ENCODE data around the gene EFNA5.

The EFNA5 gene

GRCh38 chr5:107639990-107640389 is 30.7 kb downstream of the EFNA5 start:
- DNase-seq (ENCODE audit: low read depth): no peak

- DNase-seq (ENCODE audit: low read depth): no peak
Measured at GRCh38 chr5:107636555-107636954, 34.2 kb downstream of the EFNA5 start.

DNA sequence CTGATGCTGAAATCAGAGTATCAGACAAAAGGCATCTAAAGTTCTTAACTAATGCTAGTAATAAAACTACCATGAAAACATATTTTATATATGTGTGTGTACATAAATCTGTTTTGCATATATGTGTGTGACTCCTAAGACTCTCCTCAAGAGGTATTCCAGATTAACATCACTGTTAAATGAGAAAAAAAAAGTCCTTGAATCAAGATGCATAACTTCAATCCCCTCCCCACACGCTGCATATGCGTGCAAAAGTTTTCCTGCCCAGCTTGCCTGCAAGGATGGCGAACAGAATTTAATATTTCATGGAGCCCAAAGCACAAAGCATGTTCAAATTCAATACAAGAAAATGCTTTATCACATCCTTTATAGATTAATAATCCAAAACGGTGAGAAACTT is 34.7 kb downstream of the EFNA5 start:
- DNase-seq (ENCODE audit: low read depth): no peak

DNA sequence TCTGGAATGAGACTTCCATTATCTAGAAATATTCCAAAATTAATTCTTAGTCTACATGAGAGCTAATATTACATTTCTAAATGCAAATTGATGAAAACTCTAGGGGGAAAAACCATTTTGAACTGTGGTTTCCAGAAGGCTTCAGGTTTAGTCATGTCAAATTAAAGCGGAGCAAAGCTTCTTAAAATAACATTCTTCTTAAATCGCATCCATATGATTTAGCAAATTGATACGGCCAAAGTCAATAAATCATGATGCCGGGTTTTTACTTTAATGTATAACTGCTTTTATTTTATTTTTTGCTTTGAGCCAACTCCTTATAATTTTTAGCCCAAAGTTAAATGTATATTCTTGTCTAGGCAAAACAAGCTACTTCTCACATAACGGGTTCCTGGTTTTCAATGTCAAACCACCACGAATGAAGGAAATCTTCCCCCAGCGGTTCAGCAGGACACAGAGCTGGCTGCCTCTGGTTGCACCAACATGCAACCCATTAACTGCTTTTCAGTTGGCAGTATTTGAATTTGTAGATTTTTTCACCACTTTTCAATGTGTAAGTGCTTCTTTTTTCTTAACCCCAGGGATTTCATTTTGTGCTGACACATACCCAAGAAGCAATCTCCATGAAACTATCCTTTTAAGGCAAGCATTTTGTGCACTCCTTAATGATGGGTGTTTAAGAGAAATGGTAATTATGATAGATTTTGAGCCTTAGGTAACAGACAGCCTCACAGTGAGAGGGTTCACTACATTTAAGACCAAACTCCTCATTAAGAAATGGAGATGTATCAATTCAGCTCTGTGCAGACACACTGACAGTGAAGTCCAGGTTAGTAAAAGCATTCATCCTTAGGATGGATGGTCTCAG is 35.5 kb downstream of the EFNA5 start:
- no peak for DNase-seq (ENCODE audit: low read depth)

DNA sequence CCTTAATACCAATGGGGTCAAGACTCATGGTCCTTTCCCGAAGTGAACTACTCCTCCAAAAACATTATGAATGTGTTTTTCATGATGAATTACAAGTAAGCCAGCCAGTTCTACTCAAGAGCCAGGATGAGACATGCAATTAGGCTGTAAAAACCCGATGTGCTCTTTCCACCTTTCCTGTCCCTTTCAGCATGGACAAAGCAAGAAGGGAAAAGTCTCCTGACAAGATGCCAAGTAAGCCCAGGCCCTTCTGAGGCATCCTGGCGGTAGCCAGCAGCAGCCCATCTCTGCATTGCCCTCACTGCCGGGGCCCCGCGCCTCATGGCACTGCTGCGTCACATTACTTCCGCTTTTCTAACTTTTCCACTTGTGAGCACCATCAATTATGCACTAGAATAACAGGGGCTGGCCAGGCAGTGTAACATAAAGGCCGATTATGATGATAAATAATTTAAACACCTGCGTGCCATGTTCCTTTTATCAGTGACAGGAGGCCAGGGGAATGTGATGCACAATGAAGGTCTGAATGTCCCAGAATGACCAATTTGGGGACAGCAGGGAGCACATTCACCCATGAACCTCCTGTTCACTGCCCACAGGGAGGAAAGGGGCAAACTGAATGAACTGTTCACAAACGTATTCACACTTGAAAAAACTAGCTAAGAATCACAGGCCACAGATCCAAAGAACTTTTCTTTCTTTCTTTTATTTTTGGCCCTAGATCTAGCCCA is 37.4 kb downstream of the EFNA5 start:
- no peak for DNase-seq (ENCODE audit: low read depth)

GRCh38 chr5:107631805-107632362 is 38.9 kb downstream of the EFNA5 start:
- no peak for DNase-seq (ENCODE audit: low read depth)

DNA sequence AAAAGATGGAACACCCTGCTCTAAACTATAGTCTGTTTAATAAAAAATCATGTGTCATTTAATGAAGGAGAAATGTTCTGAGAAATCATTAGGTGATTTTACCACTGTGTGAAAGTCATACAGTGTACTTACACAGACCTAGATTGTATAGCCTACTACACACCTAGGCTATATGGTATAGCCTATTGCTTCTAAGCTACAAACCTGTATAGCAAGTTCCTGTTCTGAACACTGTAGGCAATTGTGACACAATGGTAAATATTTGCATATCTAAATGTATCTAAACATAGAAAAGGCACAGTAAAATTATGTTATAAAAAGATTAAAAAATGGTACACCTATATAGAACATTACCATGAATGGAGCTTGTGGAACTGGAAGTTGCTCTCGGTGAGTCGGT is 40.6 kb downstream of the EFNA5 start:
- no peak for DNase-seq (ENCODE audit: low read depth)

DNA sequence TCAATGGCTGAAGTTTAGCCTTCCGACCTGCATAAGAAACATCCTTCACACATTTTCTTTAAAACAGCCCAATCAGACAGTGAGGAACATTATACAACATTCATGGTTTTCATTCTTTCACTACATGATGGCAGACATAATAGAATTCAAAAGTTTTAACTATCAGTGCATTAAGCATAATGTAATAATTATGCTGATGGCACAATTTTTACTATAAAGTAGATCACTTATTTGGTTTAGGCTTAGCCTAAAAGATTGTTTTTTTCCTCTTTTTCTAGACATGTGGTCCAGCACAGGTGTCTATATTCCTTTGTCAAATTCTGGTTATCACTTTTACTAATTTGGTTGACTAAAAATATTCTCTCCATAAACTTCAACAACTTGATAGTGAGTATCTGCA is 46.5 kb downstream of the EFNA5 start:
- no peak for DNase-seq (ENCODE audit: low read depth)

- DNase-seq (ENCODE audit: low read depth): no peak
Measured at GRCh38 chr5:107621089-107621488, 49.6 kb downstream of the EFNA5 start.

GRCh38 chr5:107619781-107620180 is 51.0 kb downstream of the EFNA5 start:
- DNase-seq (ENCODE audit: low read depth): no peak

DNA sequence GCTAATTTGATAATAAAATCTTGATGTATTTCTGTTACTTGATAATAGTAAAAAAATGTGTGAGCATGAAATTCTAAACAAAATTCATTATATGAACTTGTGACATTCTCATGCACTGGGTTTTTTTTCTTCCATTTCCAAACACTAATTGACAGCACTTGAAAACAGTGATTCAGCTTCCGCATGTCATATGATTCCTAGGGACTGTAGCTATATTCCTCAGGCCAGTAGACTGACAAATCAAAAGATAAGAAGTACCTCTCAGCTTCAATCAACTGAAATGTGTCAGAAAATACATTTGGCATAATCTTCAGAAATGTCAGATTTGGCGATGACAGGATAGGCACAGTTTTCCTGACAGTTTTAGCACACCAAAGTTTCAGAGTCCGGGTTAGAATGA is 52.5 kb downstream of the EFNA5 start:
- DNase-seq (ENCODE audit: low read depth): no peak

GRCh38 chr5:107617052-107617451 is 53.7 kb downstream of the EFNA5 start:
- no peak for DNase-seq (ENCODE audit: low read depth)

- no peak for DNase-seq (ENCODE audit: low read depth)
Measured at GRCh38 chr5:107616213-107616612, 54.5 kb downstream of the EFNA5 start.

GRCh38 chr5:107615299-107615817 is 55.4 kb downstream of the EFNA5 start:
- no peak for DNase-seq (ENCODE audit: low read depth)

GRCh38 chr5:107612541-107612940 is 58.2 kb downstream of the EFNA5 start:
- no peak for DNase-seq (ENCODE audit: low read depth)

- DNase-seq (ENCODE audit: low read depth): no peak
Measured at GRCh38 chr5:107610798-107611197, 59.9 kb downstream of the EFNA5 start.

DNA sequence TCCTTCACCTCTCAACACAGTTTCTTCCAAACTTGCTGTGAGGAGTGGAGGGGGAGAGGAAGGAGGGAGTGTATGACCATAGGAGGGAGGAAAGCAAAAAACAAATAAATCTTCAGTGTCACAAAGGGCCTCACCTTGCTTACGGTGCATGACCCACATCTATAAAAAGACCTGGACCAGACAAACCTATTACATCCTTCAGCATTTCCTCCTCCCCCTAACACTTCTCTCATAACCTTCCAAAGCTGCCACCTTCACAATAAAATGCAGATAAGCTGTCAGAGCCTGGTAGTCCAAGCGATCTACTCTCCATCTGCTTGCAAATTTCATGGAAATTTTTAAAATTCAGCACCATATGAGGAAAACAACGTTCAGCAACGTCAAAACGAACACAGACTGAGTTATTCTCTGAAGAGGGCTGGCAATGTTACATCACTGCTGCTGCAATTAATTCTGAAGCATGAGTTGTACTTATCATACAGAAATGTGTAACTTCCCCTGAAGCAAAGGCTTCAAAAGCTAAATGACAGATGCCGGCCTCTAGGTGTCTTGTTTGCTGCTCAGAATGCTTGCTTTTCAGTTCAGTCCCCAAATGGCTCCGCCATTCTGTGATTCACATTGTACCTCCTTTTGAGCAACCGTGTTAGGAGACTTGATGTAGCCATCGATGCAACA is 62.9 kb downstream of the EFNA5 start:
- DNase-seq (ENCODE audit: low read depth): no peak

- DNase-seq (ENCODE audit: low read depth): no peak
Measured at GRCh38 chr5:107607196-107607595, 63.5 kb downstream of the EFNA5 start.

DNA sequence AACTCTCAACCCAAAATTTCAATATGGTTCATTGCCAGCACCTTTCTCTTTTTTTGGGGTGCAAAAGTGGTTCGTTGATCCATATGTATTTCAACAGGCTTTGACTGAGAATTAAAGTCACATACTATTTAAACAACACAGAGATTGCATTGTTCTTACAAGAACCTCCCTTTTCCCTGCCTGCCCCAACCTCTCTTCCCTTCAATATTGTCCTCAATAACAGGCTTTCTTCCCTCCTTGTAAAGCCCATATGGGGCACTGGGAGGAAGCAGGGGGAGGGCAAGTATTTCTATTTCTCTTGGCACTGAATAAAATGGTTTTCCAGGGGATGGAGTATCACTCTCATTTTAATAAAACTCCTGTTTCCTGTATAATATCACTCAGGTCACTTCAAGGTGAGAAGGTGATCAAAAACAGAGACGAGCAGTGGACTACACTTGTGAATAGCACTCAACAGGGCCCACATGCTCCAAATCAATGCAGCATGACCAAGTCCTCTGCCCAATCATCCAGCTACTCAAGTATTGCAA is 65.1 kb downstream of the EFNA5 start:
- DNase-seq (ENCODE audit: low read depth): no peak

DNA sequence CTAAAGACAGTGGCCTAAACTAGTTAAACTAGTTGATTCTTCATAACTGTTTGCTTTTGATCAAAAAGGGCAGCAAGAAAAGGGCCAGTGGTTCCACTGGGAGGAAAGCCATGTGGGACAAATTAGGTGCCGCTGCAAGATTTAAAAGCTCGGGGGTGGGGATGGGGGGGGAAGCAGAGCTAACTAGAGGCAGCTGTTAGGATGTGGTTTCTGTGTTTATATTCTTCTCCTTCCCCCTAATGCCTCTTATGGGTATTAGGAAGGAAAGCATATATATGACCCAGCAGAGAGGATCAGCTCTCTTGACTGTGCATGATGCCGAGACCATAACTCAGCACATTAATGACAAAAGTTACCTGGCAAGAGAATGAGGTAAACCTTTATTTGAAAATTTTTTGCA is 65.7 kb downstream of the EFNA5 start:
- no peak for DNase-seq (ENCODE audit: low read depth)

DNA sequence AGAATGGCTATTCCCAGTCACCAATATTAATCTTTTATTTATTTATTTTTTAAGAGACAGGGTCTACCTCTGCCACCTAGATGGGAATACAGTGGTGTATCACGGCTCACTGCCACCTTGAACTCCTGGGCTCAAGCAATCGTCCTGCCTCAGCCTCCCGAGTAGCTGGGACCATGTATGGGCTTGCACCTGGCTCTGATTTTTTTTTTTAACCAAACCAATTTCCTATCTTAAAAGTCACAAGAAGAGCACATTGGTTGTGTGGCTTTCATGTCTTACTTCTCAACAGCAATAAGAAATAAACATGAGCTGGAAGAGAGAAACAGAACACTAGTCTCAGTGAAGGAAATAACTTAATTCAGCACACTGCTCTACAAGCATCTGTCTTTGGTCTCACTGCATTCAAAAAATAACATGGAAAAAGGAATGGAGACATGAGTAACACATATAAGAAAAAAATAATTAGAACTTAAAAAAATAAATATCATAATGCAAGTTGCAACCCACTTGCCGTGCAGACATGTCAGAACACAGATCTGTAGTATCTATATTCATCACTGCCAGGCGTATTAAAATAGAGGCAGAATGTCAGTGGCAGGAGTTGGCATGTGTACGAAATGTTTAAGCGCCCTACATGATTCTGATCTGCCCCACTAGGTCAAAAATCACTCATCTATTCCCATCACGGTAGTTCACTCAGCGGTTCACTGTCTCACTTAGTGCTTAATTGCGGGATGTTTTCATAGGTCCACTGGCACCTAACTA is 66.4 kb downstream of the EFNA5 start:
- DNase-seq (ENCODE audit: low read depth): no peak
